ENCODE data around the gene NLRC3. TPM values are rescaled to one million over a fixed set of nuclear protein-coding genes. Genes with fewer than 3 reads are reported as not detected.
"Not testable (repeated sequence)": the region's sequence is repeated elsewhere in the genome, so short reads cannot be mapped to it uniquely, and the experiment has no call there.

NLRC3 gene
- total RNA-seq, 1 experiment from 2014 or later = not detected

DNA sequence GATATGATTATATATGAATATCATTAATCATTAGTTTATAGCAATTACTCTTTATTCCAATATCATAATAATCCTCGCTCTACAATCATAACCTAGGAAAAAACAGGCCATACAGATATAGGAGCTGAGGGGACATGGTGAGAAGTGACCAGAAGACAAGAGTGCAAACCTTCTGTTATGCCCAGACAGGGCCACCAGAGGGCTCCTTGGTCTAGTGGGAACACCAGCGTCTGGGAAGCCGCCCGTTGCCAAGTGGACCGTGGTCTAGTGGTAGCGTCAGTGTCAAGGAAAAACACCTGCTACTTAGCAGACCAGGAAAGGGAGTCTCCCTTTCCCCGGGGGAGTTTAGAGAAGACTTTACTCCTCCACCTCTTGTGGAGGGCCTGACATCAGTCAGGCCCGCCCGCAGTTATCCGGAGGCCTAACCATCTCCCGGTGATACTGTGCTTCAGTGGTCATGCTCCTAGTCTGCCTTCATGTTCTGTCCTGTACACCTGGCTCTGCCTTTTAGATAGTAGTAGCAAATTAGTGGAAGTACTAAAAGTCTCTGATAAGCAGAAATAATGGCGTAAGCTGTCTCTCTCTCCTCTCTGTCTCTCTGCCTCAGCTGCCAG is 49.9 kb downstream of the NLRC3 start:
- H3K27me3 ChIP-seq (ENCODE audit: low read length); intact Hi-C loops (cut with micrococcal nuclease); POLR2A ChIA-PET (ENCODE audit: unreplicated experiment); H3K79me2 ChIP-seq (ENCODE audit: low read length); H3K4me3 ChIP-seq (ENCODE audit: low read length); H4K20me1 ChIP-seq (ENCODE audit: low read length); H3K36me3 ChIP-seq (ENCODE audit: low read depth, low read length); H3K4me2 ChIP-seq (ENCODE audit: low read length); H3K9me2 ChIP-seq (replicated peaks; ENCODE audit: low read length); H3K9me3 ChIP-seq (ENCODE audit: low read length); H3K4me1 ChIP-seq (ENCODE audit: insufficient read depth, low read length); H3K27ac ChIP-seq (ENCODE audit: low read length); BruUV-seq (replicated peaks); H2AFZ ChIP-seq (ENCODE audit: low read length); H3K9ac ChIP-seq (ENCODE audit: low read length); H3F3A ChIP-seq (ENCODE audit: low read length, unreplicated experiment); ATAC-seq: not testable (repeated sequence)
- CTCF ChIA-PET = interaction anchor here (1.0 kb wide), 1 partner anchor 119 kb away, joined by 3 read pairs; no protein-coding TSS in a partner anchor
- DNase-seq = peak; percentile 53
- TF ChIP-seq, protein P1, sequence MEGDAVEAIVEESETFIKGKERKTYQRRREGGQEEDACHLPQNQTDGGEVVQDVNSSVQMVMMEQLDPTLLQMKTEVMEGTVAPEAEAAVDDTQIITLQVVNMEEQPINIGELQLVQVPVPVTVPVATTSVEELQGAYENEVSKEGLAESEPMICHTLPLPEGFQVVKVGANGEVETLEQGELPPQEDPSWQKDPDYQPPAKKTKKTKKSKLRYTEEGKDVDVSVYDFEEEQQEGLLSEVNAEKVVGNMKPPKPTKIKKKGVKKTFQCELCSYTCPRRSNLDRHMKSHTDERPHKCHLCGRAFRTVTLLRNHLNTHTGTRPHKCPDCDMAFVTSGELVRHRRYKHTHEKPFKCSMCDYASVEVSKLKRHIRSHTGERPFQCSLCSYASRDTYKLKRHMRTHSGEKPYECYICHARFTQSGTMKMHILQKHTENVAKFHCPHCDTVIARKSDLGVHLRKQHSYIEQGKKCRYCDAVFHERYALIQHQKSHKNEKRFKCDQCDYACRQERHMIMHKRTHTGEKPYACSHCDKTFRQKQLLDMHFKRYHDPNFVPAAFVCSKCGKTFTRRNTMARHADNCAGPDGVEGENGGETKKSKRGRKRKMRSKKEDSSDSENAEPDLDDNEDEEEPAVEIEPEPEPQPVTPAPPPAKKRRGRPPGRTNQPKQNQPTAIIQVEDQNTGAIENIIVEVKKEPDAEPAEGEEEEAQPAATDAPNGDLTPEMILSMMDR (conservative IDR thresholded peaks at IDR 0.05; ENCODE audit: low read depth, low read length) = peak; percentile 50; the same call in 1 of the 2 replicates

DNA sequence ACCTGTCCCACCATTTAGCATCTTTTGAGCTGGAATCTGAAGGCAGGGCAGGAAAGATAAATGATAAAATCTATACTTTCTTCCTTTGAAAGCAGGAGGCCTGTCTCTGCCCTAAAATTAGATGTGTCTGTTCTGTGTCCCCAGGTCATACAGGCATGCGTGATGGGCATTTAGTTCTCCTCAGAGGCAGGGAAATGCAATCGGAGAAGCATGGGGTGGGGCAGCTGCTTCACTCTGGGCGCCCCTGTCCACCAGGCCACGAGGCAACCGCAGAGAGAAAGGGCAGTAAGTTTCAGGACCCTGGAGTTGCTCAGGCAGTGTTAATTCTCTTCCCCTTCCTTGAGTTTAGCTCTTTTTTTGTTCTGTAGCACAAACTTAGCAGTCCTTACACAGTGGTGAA is 51.3 kb downstream of the NLRC3 start:
- ATAC-seq (no peak), DNase-seq (no peak)
- Histone ChIP-seq H2AFZ (ENCODE audit: low read length) (no peak overlapping the region), H3K4me2 (ENCODE audit: low read length) (no peak overlapping the region), H3K4me3 (ENCODE audit: low read length) (no peak overlapping the region), H3K4me1 (ENCODE audit: insufficient read depth, low read length) (peaks cover 3% of the 10 kb centered on the region; the same call in 1 of the 2 replicates), H3K79me2 (ENCODE audit: low read length) (no peaks in the 10 kb centered on the region), H3F3A (ENCODE audit: low read length, unreplicated experiment) (no peaks in the 10 kb centered on the region), H3K9me3 (ENCODE audit: low read length) (no peaks in the 10 kb centered on the region), H3K9me2 (replicated peaks; ENCODE audit: low read length) (no peaks in the 10 kb centered on the region), H3K27ac (ENCODE audit: low read length) (no peak overlapping the region), H3K36me3 (ENCODE audit: low read depth, low read length) (no peaks in the 10 kb centered on the region; the same call in 1 of the 2 replicates), H4K20me1 (ENCODE audit: low read length) (no peaks in the 10 kb centered on the region), H3K27me3 (ENCODE audit: low read length) (no peaks in the 10 kb centered on the region), H3K9ac (ENCODE audit: low read length) (no peak overlapping the region)
- ChIA-PET CTCF (no interaction called here), POLR2A (ENCODE audit: unreplicated experiment) (no interaction called here)
- BruUV-seq (replicated peaks) = no TSS peak
- intact Hi-C loops (cut with micrococcal nuclease) = no loop called here
- no peak for TF ChIP-seq EZH2phosphoT487 (IDR thresholded peaks at IDR 0.05; ENCODE audit: borderline replicate concordance, low read length)
- TF ChIP-seq, protein P1 (conservative IDR thresholded peaks at IDR 0.05; ENCODE audit: low read depth, low read length) = no peak
- TF ChIP-seq EZH2 (IDR thresholded peaks at IDR 0.05; ENCODE audit: low read length, unreplicated experiment) = no peak

DNA sequence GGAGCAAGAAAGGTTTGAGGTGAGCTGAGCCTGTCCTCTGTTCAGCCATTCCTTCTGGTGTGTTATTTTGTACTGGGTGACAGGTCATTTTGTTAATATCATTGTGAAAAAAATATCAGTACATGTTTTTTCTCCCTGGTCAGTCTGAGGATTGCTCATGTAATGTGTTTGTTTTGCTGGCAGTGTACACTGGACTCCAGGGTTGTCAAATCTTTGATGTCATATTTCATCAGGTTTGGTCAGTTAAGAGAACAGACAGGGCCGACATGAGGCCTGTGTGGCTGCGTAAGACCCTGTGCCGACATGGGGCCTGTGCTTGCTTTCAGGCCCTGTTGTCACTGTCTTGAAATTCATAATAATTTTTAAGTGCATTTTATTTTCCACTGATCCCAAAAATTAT is 53.9 kb downstream of the NLRC3 start:
- Histone ChIP-seq H3K79me2 (ENCODE audit: low read length) (no peaks in the 10 kb centered on the region), H3K4me2 (ENCODE audit: low read length) (no peak overlapping the region), H4K20me1 (ENCODE audit: low read length) (no peaks in the 10 kb centered on the region), H3F3A (ENCODE audit: low read length, unreplicated experiment) (no peaks in the 10 kb centered on the region), H3K9ac (ENCODE audit: low read length) (no peak overlapping the region), H3K4me3 (ENCODE audit: low read length) (no peak overlapping the region), H2AFZ (ENCODE audit: low read length) (no peak overlapping the region), H3K9me3 (ENCODE audit: low read length) (no peaks in the 10 kb centered on the region), H3K9me2 (replicated peaks; ENCODE audit: low read length) (no peaks in the 10 kb centered on the region), H3K27ac (ENCODE audit: low read length) (no peak overlapping the region), H3K36me3 (ENCODE audit: low read depth, low read length) (no peaks in the 10 kb centered on the region; the same call in 1 of the 2 replicates), H3K27me3 (ENCODE audit: low read length) (no peaks in the 10 kb centered on the region), H3K4me1 (ENCODE audit: insufficient read depth, low read length) (peaks cover 11% of the 10 kb centered on the region)
- no peak for TF ChIP-seq EZH2 (IDR thresholded peaks at IDR 0.05; ENCODE audit: low read length, unreplicated experiment)
- TF ChIP-seq EZH2phosphoT487 (IDR thresholded peaks at IDR 0.05; ENCODE audit: borderline replicate concordance, low read length) = no peak
- TF ChIP-seq, protein P1 (conservative IDR thresholded peaks at IDR 0.05; ENCODE audit: low read depth, low read length) = no peak
- ChIA-PET POLR2A (ENCODE audit: unreplicated experiment) (no interaction called here), CTCF (no interaction called here)
- intact Hi-C loops (cut with micrococcal nuclease) = no loop called here
- DNase-seq (no peak), ATAC-seq (no peak)
- no TSS peak for BruUV-seq (replicated peaks)

All from PC-3 (cell line).